Measurements from ENCODE around the gene CLHC1.
"Not testable (repeated sequence)": the region's sequence is repeated elsewhere in the genome, so short reads cannot be mapped to it uniquely, and the experiment has no call there.

CLHC1 gene

DNA sequence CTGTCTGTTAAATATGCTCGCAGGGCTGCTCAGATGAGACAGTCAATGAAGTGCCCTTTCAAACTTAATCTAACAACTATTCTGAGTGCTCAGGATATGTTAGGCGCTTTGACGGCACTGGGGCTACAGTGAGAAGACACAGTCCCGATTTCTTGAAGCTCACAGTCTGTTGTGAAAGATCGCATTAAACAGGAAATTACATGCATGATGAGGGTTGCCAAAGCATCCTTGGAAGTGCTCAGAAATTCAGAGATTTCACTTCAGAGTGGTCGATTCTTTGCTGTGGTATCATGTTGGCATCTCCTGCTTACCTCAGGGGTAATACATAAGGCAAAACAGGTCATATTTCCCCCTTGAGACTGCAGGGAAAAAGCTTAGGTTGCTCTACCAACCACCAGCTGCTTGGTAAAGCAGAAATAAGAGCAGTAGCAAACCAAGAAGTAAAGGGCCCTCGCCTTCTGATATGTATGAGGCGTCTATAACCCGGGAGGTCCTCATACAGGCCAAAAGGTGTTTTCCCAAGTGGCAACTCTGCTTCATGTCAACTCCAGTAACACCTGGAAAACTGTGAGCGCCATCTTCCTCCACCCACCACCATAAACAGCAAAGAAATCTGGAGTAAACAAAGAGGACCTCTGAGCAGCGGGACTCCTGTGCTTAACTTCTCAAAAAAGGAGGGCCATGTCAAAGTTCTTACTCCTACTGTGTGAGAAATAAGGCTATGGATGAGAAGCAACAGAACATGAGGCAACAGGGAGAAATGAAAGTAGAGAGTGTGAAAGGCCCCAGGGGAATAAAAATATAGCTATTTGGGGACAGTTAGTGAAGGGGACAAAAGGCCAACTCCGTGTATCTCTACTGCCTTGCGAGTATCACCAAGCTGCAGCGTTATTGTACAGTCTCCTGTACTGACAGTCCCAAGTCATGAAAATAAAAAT, 79.3 kb downstream of the CLHC1 start:
- no peak for DNase-seq

- DNase-seq, result no peak
Measured at GRCh38 chr2:55151733-55152433, 80.2 kb downstream of the CLHC1 start.

DNA sequence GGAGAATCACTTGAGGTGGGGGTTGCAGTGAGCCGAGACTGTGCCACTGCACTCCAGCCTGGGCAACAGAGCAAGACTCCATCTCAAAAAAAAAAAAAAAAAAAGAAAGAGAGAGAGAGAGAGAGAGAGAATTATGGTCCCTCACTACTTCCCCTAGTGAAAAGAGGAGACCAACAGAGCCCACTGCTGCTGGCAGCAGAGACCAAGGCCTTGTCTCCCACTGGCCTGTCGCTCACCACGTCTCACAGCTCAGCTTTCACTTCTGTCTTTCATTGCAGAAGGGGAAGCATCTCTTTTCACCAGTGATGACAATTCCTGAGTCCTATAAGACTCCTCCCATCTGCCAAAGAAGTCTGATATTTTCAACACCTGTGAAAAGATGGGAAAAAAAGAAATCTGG, 81.3 kb downstream of the CLHC1 start:
- no peak for DNase-seq

GRCh38 chr2:55148269-55148668, 83.8 kb downstream of the CLHC1 start:
- no peak for DNase-seq

DNA sequence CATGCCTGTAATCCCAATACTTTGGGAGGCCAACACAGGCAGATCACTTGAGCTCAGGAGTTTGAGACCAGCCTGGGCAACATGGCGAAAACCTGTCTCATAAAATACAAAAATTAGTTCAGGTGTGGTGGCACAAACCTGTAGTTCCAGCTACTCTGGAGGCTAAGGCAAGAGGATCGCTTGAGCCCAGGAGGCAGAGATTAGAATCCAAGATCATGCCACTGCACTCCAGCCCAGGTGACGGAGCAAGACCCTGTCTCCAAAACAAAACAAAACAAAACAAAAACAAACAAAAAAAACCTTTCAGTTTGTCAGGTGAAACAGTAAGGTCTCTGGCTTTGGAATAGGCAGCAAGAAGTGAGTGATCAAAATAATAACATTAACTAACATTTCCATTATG, 84.6 kb downstream of the CLHC1 start:
- DNase-seq, result no peak

DNA sequence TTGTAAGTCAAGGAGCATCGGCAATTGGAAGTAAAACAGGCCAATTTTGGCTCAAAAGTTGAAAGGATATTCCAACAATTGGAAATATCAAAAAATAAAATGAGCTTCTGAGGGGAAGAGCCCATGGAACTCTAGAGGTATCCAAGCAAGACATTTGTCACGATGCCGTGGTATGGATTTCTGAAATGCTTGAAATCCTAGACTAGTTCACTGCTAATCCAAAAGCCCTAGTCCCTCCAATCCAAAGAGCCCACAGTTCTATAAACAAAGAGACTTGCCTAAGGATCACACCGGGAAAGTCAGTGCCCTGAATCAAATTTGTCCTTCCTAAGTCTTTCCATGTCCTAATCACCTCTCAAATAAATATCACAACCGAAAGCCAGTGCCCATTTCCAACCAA, 85.1 kb downstream of the CLHC1 start:
- no peak for DNase-seq

DNA sequence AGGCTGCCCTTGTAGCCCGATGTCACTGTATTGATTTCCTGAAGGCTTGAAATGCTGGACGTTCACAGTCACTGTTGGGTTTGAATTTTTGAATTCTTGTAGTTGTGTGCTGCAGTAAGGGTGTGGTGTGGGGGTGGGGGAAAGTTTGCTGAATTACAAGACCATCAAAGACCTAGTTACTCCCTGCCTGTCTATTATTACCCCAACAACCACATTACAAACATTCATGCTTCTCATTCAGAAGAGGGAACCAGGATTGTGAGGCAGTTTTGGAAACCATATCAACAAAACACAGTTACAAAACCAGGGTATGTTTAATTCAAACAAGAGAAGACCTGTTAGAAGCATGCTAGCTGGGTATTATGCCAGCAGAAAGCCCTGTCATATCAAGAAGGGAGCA, 85.8 kb downstream of the CLHC1 start:
- DNase-seq, result no peak

DNA sequence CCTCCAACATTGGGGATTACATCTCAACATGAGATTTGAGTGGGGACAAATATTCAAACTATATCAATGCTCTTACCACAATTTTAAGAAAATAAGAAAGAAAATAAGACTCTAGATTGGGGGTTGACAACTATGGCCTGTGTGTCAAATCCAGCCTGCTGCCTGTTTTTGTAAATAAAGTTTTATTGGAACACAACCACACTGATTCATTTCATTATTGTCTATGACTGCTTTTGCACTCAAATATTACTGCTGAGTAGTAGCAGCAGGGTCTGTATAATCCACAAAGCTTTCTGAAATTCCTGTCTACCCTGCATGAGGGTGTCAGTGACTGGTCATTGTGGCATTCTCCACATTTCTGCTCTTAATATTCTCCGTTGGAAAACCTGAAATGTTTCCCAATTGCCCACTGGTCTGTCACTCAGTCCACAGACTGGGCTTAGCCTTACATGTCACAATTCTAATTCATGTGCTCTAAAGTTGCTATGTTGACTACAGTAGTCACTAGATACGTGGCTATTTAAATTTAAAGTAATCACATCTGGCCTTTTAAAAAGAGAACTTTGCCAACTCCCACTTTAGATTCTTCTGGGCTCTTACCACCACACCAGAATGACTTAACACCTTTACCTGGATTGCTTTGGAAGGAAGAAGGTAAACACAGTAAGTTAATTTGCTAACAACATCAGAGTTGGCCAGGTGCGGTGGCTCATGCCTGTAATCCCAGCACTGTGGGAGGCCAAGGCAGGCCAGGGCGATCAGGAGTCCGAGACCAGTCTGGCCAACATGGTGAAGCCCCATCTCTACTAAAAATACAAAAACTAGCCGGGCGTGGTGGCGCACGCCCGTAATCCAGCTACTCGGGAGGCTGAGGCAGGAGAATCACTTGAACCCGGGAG, 86.9 kb downstream of the CLHC1 start:
- no peak for DNase-seq

GRCh38 chr2:55143706-55144105, 88.4 kb downstream of the CLHC1 start:
- not testable (repeated sequence) for DNase-seq

GRCh38 chr2:55142518-55142917, 89.6 kb downstream of the CLHC1 start:
- no peak for DNase-seq

- no peak for DNase-seq
Measured at GRCh38 chr2:55141572-55142413, 90.3 kb downstream of the CLHC1 start.

DNA sequence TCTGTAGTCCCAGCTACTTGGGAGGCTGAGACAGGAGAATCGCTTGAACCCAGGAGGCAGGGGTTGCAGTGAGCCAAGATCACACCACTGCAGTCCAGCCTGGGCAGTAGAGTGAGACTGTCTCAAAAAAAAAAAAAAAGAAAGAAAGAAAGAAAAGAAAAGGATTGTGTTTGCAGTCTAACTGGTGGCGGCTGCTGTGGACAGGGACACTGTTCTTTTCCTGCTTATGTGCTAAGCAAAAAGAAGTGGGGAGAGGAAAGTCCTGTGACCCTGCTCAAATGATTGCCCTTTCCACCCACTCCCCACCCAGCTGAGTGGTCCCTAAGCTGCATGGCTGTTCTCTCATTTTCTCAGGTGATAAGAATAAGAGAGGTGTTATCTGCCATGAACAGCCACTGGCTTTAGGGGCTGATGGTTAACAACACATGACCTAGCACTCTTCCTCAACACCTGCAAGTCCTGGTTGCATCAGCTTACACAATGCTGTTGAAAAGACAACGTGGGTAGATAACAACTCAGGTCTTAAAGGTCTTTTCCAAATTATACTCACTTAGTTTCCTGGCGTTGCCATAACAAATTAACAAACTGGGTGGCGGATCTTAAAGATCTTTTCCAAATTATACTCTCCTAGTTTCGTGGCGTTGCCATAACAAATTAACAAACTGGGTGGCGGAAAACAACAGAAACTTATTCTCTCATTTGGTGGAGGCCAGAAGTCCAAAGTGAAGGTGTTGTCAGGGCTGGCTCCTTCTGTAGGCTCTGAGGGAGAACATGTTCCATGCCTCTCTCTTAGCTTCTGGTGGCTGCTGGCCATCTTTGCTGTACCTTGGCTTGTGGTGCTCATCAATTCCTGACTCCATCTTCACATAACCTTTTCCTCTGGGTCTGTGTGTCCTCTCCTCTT, 91.5 kb downstream of the CLHC1 start:
- DNase-seq, result no peak

- no peak for DNase-seq
Measured at GRCh38 chr2:55139305-55139704, 92.8 kb downstream of the CLHC1 start.

GRCh38 chr2:55138882-55139229, 93.2 kb downstream of the CLHC1 start:
- no peak for DNase-seq

GRCh38 chr2:55138014-55138881, 93.8 kb downstream of the CLHC1 start:
- DNase-seq, result no peak

DNA sequence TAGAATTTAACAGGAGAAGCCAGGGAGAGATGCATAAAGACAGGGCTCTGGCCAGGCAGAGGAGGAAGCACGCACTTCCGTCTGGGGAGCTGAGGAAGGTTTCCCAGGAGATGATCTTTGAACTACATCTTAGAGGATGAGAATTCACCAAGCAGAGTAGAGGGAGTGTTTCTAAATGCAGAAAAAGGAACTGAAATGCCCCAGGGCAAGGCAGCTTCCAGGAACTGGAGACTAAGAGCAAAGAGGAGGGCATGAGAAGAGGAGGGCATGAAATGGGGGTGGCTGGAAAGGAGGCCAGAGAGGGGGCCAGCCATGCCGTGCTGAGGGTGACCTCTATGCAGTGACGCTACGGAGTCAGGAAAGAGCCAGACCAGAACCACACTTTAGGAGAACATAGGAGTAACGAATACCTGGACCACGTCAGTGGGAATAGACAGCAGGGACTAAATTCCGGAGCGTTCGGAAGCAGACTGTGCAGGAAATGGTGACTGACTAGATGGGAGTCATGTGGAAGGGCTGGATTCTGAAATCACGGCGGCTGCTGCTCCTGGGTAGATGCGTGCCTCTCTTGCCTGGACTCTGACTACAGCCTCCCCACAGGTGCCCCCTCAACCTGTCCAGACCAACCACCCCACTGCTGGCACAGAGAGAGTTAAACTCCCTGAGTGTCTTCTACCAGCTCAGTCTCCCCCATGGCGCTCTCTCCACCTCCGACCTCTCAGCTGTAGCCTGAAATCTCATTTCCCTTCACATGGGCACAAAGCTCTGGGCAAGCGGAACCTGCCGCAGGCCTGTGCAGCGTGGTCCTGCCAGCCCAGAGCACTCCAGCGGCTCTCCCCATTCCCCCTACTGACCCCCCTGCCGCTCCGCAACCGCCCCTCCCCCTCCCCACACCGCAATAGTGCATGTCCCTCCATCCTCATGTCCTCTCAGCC, 94.8 kb downstream of the CLHC1 start:
- DNase-seq, result no peak

DNA sequence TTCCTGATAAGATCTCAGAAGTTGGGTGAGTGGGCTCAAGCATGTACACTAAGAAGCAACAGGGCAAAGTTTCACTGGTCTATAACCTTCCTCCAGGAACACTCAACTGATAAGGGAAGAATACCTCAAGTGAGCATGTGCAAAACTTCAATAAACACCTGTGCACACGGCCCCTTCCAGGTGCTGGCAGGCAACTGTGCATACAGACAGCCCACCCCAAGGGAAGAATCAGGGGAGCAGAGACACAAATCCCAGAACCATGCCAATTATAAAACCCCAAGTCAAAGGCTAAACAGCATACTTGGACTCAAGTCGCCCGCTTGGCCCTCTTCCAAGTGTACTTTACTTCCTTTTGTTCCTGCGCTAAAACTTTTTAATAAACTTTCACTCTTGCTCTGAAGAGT, 96.0 kb downstream of the CLHC1 start:
- DNase-seq, result no peak

DNA sequence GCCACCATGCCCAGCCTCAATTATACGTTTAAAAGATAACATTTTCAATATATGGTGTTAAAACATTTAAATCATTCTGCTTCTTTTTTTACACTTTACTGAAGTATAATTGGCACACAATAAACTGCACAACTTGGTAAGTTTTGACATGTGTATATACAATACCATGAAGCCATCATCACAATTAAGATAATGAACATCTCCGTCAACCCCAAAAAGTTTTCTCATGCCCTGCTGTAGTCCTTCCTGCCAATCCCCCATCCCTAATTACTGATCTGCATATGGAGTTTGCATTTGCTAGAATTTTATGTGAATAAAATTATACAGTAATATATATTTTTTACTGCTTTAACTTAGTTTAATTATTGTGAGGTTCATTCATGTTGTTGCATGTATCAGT, 96.6 kb downstream of the CLHC1 start:
- no peak for DNase-seq

- no peak for DNase-seq
Measured at GRCh38 chr2:55134316-55134706, 97.8 kb downstream of the CLHC1 start.

Data from activated T-cell treated with anti-CD3 and anti-CD28 coated beads, Interleukin-2, amount 50 U/mL, for 1 hour (primary cell).